Measurements from ENCODE around the gene RYR3.

The RYR3 gene

GRCh38 chr15:33310481-33311311 lies at the start of gene RYR3:
Gene RYR3, plus strand, starts transcription at chr15:33310967. Its CDS starts 79 bp downstream, at chr15:33311046.
- no peak for DNase-seq

GRCh38 chr15:33262306-33262705 lies 48.5 kb upstream of the RYR3 start:
- DNase-seq, result no peak

DNA sequence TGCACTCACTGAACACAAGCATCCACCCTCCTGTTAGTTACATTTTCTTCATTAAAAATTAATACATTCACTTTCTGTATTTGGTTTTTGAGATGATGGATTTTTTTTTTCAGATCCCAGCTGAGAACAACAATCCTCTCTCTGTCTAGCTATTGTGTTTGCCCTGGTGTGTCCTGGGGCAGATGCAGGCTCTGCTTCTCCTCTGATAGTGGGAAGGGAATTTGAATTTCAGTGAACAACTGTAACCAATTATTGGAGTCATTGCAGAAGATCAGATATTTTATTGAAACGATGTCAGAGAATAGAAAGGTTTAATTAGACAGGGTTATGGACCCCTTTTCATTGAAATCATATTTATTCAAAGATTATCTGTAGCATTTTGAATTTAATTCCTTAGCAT lies 33.1 kb upstream of the RYR3 start:
- no peak for DNase-seq

DNA sequence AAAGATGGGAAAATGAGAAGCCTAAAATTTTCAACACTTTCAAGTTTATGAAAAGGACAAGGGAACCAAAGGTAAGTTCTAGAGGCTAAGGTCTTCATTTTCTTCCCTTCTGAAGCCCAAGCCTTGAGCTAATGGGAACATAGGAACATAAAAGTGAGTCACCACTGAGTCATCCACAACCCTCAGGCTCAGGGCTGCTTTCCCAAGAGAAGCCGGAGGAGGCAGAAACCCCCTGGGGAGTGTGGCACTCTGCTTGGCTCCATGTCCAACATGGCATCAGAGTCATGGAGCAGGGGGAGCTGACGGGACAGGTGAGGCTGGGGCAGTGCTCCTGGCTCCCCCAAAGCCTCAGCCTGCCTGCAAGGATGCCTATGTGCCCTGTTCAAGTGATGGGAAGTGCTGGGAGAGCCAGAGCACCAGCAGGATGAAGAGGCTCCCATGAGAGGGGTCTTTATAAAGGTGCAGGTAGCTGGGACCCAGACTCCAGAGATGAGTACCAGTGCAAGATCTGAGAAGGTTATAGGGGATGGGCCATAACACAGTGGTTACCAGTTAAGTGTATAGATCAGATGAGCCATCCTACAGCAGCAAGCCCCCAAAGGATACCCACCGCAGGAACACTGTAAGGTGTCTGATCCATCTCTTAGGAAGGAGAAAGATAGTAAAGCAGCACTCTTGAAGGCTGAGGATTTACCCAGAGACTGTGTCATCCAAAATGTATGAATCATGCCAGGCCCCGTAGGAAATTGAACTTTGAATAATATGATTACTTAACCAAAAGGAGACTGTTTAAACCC lies 31.8 kb upstream of the RYR3 start:
- DNase-seq, result no peak

- DNase-seq, result no peak
These were observed 31.1 kb upstream of the RYR3 start for GRCh38 chr15:33279613-33280205.

DNA sequence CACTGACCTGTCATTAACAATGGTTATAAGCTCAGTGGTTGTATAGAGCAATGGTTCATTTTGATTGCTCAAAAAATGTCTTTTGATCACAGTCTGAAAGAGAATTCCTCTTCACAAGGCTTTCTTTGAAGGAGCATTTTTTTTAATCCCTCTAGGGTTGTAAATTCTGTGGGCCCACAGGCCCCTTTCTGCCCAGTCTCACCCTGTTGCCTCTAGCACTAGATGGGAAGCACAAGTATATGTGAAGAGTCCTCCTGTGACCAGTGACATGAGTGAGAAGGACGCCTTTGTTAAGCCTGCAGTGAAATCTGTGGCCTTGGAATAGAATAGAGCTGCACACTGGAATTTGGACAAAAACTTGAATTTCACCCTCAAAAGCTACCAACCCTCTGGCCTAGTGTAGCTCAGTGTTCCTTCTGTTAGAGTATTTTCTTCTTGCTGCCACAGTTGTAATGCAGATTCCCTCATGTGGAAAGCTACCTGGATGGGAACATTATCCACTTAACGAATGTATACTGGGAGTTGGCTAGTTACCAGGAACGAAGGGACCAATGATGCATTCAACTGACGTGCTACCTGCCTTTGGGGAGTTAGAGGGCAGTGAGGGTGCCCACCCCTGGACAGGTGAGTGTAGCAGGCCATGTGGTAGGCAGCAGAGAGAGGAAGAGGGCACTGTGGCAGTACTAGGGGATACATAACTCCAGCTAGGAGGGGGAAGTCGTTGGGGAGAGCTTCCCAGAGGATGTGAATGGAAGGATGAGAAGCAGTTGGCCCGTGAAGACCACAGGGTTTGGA lies 28.3 kb upstream of the RYR3 start:
- DNase-seq, result no peak

- no peak for DNase-seq
These were observed 27.2 kb upstream of the RYR3 start for GRCh38 chr15:33283576-33283975.

GRCh38 chr15:33284336-33284735 lies 26.4 kb upstream of the RYR3 start:
- DNase-seq, result no peak

DNA sequence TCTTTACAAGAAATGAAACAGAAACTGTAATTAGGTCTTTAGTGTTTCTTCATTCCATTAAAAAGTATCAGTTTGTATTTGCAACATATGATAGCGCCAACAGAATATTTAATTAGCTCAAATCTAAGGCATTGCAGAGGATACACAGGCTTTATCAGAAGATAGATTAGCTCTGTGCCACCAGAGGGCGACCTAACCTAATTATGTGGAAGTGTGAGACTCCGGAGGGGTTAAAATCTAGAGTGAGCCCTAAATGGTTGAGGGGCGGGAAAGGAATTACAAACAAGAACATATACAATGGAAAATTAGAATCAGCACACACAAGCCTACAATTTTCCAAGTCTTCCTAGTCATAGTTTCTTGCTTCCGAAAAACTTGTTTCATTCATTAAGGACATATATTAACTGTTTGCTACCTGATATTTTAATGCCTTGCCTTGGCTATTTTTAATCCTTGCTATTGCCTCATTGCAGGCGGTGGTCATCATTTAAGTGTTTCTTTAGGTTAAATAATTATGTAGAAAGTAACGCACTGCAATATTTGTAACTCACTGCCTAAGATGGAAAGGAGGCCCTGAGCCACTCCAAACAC lies 18.0 kb upstream of the RYR3 start:
- DNase-seq, result peak; percentile 33

- no peak for DNase-seq
These were observed 16.9 kb upstream of the RYR3 start for GRCh38 chr15:33293713-33294334.

DNA sequence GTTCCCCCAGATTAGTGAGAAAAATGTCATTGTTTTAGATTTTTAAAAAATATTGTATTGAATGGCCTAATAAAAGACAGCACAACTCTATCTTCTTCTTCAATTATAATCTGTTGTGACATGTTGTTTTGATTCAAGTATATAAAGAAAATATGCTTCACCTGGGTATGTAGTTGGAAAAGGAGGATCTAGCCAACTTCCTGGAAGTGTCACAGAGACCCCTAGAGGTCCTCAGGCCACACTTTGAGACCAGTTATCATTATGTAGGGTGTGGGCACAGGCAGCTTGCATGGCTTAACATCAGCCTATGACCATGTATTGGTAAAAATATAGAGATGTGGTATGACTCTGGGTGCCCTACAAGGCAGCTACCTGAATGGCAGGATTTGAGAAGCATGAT lies 14.7 kb upstream of the RYR3 start:
- DNase-seq, result no peak

DNA sequence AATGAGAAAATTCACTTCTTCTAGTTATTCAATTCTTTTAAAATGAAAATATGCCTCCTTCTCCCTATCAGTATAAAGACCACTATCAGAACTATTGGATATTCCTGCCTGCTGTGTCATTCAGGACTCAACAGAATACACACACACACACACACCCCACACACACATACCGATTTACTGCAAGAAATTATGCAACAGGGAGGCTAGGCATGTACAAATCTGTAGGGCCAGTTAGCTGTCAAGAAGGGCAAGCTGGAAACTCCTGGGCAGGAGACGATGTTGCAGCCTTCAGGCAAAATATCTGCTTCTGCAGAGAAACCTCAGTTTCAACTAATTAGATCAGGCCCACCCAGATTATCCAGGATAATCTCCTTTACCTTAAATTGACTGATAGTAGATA lies 13.9 kb upstream of the RYR3 start:
- no peak for DNase-seq

- DNase-seq, result no peak
These were observed 12.1 kb upstream of the RYR3 start for GRCh38 chr15:33298631-33299030.

DNA sequence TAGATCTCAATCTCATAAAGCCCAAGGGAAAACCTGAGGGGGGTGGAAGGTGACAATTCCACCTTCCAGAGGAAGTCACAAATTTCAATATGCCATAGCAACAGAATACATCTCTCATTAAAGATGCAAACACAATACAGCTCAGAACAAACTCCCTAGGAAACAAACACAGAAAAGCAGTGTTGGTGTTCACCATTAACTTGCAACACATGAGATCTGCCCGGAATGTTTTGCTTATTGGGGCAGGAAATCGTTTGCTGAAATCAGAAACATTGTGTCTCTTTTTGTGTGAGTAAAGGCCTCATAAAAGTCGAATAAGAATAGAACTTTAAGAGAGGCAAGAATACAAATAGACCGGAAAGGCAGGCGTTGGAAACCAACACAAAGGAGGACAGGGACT lies 5.8 kb upstream of the RYR3 start:
- no peak for DNase-seq

DNA sequence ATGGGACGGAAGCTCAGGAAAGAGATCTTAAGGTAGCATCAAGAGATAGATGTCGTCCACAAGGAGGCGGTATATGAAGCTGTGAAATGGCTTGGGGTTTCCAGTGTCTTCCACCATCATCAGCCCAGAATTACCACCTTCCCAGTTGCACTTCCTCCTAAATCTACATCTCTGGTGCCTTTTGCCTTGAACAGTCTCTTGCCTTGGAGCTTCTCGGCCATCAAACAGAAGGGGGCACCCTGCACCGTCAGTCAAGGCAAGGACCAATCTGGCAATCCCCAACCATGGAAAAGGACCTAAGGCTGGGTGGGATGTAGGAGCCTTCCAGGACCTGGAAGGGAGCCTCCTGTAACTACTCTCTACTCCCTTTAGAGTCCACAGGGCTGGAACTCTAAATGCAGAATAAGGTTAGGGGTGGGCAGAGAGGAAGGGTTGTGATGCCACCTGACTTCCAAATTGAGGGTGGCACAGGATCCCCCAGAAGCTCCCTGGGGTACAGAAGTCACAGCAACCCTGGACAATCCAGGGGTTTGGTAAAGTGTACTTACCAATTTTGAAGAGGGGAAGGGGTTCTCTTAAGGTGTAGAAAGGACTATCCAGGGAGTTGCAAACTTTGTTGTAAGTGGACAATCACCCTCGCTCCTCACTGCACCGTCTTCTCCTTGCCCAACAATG lies 1.0 kb upstream of the RYR3 start:
- no peak for DNase-seq

DNA sequence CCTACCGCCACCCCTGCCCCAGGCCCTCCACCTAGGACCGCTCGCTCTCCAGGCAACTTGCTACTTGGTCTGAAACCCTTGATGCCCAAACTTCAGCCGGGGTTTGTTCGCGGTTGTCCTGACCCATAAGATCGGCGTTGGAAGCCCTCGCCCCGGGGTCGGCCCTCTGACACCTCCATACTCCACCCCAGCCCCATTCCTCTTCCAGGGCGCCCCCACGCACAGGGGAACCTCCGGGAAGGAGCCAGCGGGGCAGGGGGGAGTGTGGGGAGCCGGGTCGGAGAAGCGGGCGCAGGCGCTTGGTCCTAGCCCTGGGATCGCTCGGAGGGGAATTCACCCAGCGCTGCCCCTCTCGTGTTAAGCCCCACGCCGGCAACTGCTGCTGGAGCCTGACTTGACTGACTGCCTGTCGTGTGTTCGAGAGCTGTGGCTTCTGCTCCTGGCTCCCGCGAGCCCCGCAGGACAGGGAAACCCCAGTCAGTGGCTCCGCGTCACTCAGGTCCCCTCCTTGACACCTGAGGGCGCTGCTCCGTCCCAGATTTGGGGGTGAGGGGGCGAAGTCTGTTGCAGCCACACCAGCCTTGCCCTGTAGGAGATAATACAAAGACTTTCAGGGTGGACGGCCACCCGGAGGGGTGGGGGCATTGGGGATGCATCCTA lies 675 bp downstream of the RYR3 start:
- no peak for DNase-seq

- no peak for DNase-seq
These were observed 2.7 kb downstream of the RYR3 start for GRCh38 chr15:33313491-33313890.

GRCh38 chr15:33314069-33314468 lies 3.3 kb downstream of the RYR3 start:
- DNase-seq, result no peak

DNA sequence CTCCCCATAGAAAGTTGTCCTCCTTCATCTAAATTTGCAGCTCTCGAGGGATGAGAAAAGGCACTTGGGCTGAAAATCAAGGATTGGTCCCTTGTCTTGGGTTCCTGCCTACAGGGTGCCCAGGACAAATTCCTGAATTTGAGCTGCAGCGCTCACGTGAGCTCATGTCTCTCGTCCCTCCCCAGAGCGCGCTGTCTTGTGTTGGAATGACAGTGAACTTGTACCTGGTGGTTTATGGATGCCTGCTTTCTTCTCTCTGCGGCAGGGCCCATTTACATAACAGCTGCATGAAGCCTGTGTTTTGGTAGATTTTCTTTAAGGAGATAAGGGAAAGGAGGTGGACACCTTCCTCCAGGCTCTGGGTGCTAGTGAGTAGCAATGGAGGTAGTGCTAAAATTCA lies 4.3 kb downstream of the RYR3 start:
- DNase-seq, result no peak

DNA sequence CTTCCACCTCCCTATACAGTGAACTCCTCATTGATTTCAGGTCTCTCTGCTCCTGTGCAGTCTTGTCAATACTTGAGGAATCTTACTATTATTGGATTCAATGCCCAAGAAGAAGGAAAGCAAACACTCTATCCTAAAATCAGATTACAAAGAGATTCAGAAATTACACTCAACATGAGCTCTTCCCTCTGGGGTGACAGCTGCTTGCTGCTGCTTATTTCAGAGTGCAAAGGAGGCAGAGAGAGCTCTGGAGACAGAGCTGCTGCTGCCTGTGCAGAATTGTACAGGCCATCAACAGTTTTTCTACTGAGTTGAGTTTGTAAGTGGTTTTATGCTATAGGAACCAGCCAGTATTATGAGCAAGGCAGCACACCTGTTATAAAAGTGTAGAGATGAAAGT lies 7.1 kb downstream of the RYR3 start:
- DNase-seq, result no peak

DNA sequence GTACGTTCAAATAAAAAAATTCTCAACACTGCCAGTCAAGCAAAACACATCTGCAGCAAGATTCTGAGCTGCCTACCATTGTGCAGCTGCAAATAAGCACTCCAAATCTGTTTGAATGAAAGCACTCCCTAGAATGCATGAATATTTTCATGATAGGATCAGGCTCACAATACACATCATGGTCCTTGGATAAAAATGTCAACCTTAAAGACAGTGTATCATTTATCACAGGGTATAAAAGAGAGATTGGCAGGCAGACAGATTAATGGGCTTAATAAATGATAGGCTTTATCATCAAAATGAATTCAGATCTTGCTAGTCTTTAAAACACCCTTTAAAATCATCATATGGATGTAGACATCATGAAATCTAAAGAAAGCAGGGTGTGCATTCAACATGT lies 9.2 kb downstream of the RYR3 start:
- no peak for DNase-seq

Measured in activated CD4-positive, CD25-positive, alpha-beta regulatory T cell treated with anti-CD3 and anti-CD28 coated beads, Interleukin-2, amount 50 U/mL, for 72 hours (primary cell).